HTR-8/SVneo (cell line): Measurements from ENCODE around the gene IFNL2.
"Not testable (repeated sequence)": the region's sequence is repeated elsewhere in the genome, so short reads cannot be mapped to it uniquely, and the experiment has no call there.

Experiments
- DNase-seq: peaks from one replicate; pipeline ENCODE4 v3.0.0; 2011; ENCODE audit warnings: low spot score, mixed read lengths; ENCODE audit not compliant: insufficient read length
- FAIRE-seq: peaks from 2 replicates; lab custom pipeline; 2011; peaks lifted over from hg19 to GRCh38; lab: Jason Lieb, UNC

IFNL2 gene

DNA sequence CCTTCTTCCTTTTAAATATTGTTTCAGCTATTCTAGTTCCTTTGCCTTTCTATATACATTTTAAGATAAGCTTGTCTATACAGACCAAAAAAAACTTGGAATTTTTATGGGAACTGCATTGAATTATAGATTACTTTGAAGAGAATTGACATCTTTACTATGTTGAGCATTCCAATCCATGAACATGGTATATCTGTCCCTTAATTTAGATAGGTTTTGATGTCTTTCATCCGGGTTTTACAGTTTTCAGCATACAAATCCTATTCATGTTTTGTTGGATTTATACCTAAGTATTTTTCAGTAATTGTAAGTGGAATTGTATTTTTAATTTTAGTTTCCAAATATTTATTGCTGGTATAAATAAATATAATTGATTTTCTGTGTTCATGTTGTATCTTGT, 15.8 kb downstream of the IFNL2 start:
- FAIRE-seq: no peak

GRCh38 chr19:39293394-39293793, 25.2 kb downstream of the IFNL2 start:
- FAIRE-seq: no peak
- DNase-seq: no peak

More for the DNA sequence above, 15.8 kb downstream of the IFNL2 start:
- no peak for DNase-seq

DNA sequence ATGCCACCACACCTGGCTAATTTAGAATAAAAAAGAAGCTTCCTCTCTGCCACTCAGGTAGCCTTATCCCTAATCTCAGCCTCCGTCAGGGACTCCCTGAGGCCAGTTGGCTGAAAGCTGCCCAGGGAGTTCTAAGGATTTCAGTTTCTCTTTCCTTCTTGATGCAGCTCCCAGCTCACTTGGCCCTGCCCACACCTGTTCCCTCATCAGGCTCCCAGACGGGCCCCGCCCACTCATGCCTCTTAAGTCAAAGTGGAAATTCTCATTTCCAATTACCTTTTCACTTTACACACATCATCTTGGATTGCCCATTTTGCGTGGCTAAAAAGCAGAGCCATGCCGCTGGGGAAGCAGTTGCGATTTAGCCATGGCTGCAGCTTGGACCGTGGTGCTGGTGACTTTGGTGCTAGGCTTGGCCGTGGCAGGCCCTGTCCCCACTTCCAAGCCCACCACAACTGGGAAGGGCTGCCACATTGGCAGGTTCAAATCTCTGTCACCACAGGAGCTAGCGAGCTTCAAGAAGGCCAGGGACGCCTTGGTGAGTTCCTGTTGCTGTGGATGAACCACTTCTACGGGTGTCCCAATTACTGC, 28.0 kb downstream of the IFNL2 start, which contains the start of gene IFNL1:
TSS of gene IFNL1 (plus strand) at position 353 of the 591 bp plus-strand sequence. CDS start at position 368, 15 bp downstream.
- no peak for DNase-seq
- no peak for FAIRE-seq

DNA sequence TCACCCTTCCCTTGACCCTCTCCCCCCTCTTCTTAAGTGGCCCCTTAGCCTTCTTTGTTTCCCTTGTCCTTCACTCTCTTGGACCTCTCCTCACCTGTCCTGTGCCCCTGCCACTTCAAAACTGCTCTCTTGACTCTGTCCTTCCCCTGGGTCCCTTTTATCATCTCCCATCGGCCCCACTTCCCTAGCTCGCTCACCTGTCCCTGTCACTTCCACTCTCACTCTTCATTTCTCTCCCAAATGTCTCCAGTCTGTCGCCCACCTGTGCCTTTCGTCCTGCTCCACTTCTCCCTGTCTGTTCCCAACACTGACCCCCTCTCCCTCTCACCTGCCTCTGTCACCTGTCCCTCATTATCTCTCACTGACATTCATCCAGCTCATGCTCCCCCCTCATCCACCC, 28.7 kb downstream of the IFNL2 start:
- no peak for FAIRE-seq
- no peak for DNase-seq

DNA sequence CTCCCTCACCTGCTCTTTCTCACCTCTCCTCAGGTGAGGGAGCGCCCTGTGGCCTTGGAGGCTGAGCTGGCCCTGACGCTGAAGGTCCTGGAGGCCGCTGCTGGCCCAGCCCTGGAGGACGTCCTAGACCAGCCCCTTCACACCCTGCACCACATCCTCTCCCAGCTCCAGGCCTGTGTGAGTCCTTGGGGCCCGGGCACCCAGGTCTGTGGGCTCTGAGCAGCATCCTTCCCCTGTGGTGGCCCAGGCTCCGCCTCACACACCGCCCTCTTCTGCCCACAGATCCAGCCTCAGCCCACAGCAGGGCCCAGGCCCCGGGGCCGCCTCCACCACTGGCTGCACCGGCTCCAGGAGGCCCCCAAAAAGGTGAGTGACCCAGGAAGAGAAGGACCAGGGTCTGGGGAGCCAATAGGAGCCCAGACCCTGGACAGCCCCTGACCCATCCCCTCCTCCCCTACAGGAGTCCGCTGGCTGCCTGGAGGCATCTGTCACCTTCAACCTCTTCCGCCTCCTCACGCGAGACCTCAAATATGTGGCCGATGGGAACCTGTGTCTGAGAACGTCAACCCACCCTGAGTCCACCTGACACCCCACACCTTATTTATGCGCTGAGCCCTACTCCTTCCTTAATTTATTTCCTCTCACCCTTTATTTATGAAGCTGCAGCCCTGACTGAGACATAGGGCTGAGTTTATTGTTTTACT, 29.9 kb downstream of the IFNL2 start:
- DNase-seq (no peak), FAIRE-seq (no peak)

GRCh38 chr19:39299404-39299803, 31.2 kb downstream of the IFNL2 start:
- DNase-seq: no peak
- no peak for FAIRE-seq

DNA sequence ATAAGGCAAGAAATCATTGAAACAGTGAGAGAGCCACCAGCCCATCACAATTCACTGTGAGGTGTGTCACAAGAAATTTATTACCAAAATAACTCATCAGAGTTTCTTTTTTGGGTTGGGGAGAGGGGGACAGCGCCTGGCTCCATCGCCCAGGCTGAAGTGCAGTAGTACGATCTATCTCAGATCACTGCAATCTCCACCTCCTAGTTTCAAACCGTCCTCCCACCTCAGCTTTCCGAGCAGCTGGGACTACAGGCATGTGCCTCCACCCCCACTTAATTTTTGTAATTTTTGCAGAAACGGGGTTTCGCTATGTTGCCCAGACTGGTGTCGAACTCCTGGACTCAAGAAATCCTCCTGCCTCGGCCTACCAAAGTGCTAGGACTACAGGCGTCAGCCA, 31.6 kb downstream of the IFNL2 start:
- no peak for FAIRE-seq
- no peak for DNase-seq

- FAIRE-seq: no peak
- DNase-seq: no peak
Measured at GRCh38 chr19:39301021-39301420, 32.8 kb downstream of the IFNL2 start.

DNA sequence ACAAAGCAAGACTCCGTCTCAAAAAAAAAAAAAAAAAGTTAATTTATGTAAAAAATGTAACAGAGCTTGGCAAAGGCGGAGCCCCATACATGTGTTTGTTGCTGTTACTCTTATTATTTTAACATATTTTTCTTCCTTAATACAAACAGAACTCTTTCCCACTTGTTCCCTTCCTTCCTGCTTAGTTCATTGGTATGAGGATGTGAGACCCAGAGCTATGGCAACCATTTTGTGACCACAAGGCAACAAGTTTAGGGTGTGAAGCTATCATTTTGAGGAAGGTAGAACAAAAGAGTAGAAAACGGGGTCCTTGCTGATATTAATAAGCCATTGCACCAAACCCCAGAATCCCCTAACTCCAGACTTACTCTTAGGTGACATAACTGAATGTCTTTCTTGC, 33.4 kb downstream of the IFNL2 start:
- FAIRE-seq (no peak), DNase-seq (no peak)

GRCh38 chr19:39303373-39304184, 35.4 kb downstream of the IFNL2 start:
- FAIRE-seq (no peak), DNase-seq (no peak)

DNA sequence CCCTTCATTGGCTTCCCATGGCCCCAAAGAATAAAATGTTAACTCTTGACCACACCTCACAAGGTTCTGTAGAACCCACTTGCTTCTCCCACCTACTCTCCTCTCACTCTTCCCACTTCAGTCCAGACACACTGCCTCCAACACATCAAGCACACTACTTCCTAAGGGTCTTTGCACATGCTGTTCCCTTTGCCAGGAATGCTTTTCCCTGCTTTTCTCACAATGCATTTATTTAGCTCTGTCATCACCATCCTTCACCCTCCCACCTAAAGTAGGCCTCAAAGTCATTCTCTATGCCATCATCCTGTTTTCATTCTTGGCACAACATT, 36.0 kb downstream of the IFNL2 start:
- DNase-seq (no peak), FAIRE-seq (no peak)

- DNase-seq: no peak
- FAIRE-seq: no peak
Measured at GRCh38 chr19:39304701-39305571, 36.7 kb downstream of the IFNL2 start.

- no peak for FAIRE-seq
- DNase-seq: no peak
Measured at GRCh38 chr19:39306075-39306474, 37.9 kb downstream of the IFNL2 start.

GRCh38 chr19:39307046-39307821, 39.0 kb downstream of the IFNL2 start:
- DNase-seq: no peak
- no peak for FAIRE-seq

- FAIRE-seq (no peak), DNase-seq (no peak)
Measured at GRCh38 chr19:39307822-39308530, 39.8 kb downstream of the IFNL2 start.

DNA sequence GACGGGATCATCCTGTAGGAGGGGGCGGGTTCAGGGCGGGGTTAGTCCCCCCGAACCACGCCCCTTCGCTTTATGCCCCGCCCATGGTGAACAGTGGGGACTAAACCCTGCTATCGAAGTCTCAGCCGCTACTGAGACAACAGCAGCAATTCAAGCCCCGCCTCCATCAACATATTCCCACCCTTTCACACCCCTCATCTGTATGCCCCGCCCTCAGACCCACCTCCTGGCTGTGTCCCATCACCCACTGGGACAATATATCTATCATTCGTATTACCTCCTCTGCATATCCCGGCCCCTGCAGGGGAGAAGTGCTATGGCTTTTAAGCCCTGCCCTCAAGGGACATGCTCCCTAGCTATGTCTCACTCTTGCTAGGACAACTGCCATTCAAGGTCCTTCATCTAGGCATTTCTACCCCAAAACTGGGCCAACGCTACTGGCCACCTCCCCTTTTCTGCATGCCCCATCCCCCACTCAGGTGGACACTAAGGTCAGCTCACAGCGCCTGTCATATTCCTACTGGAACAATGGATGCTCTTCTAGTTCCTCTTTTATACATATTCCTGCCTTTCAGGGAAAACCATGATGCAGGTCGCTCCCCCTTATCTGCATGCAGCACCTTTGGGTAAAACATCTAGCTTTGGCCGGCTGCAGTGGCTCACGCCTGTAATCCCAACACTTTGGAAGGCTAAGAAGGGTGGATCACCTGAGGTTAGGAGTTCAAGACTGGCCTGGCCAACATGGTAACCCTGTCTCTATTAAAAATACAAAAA, 40.5 kb downstream of the IFNL2 start:
- no peak for DNase-seq
- FAIRE-seq: no peak

DNA sequence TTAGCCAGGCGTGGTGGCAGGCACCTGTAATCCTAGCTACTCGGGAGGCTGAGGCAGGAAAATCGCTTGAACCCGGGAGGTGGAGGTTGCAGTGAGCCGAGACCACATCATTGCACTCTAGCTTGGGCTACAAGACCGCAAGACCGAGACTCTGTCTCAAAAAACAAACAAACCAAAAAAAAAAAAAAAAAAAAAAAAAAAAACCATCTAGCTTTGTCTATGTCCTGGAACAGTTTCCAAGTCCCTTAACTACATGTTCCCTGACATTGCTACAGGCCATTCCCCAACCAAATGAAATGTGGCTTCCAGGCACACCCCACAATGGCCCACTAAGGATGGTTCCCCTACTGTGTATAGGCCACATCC, 41.1 kb downstream of the IFNL2 start:
- FAIRE-seq, DNase-seq: not testable (repeated sequence)

GRCh38 chr19:39310558-39311311, 42.5 kb downstream of the IFNL2 start:
- DNase-seq (no peak), FAIRE-seq (no peak)
